GM12878 (cell line): ENCODE results near the gene RPL22. TPM values are rescaled to one million over a fixed set of nuclear protein-coding genes. Genes with fewer than 3 reads are reported as not detected.

Experiments used
- CBFB ChIP-seq: IDR thresholded peaks from 2 replicates; pipeline ENCODE4 v1.6.1; 2016; ENCODE audit warnings: antibody characterized with exemption, low read depth
- ETV6 ChIP-seq, 2 experiments: fragments of 450-650 bp in 1 of 2; IDR thresholded peaks in 1 of 2; conservative IDR thresholded peaks in 1 of 2; 2 replicates each; pipeline ENCODE4 v1.6.1; 2014; ENCODE audit warnings: antibody characterized with exemption in 1 of 2, borderline replicate concordance in 1 of 2, low read depth in 1 of 2, mild to moderate bottlenecking in 1 of 2, moderate library complexity in 1 of 2
- FOXK2 ChIP-seq: fragments of 450-650 bp; IDR thresholded peaks from 2 replicates; pipeline ENCODE4 v1.6.1; 2017; ENCODE audit warnings: mild to moderate bottlenecking, moderate library complexity
- GATAD2B ChIP-seq: fragments of 450-650 bp; conservative IDR thresholded peaks from 2 replicates; pipeline ENCODE4 v1.6.1; 2017; ENCODE audit warnings: low read depth, mild to moderate bottlenecking, moderate library complexity
- HDGF ChIP-seq: fragments of 450-650 bp; IDR thresholded peaks from 2 replicates; pipeline ENCODE4 v1.6.1; 2016; ENCODE audit warnings: antibody characterized with exemption
- KAT2A ChIP-seq: conservative IDR thresholded peaks from 2 replicates; pipeline ENCODE4 v1.6.1; 2011; ENCODE audit warnings: low read depth, low read length; ENCODE audit not compliant: control insufficient read depth
- MYB ChIP-seq: fragments of 150-350 bp; IDR thresholded peaks from 2 replicates; pipeline ENCODE4 v1.6.1; 2014; ENCODE audit warnings: mild to moderate bottlenecking, low read depth, low read length, borderline replicate concordance
- NFYB ChIP-seq: IDR thresholded peaks from 2 replicates; pipeline ENCODE4 v1.6.1; 2011; ENCODE audit warnings: low read depth, mild to moderate bottlenecking, low read length, improper control_type of control experiment, moderate library complexity; ENCODE audit not compliant: insufficient read depth
- NRF1 ChIP-seq: conservative IDR thresholded peaks from 2 replicates; pipeline ENCODE4 v1.6.1; 2011; ENCODE audit warnings: mild to moderate bottlenecking, low read depth, low read length, improper control_type of control experiment
- PAX5 ChIP-seq: IDR thresholded peaks from 2 replicates; pipeline ENCODE4 v1.6.1; 2011; ENCODE audit warnings: low read depth, low read length, borderline replicate concordance
- PBX3 ChIP-seq: IDR thresholded peaks from 2 replicates; pipeline ENCODE4 v1.6.1; 2011; ENCODE audit warnings: mild to moderate bottlenecking, low read depth, low read length, moderate library complexity; ENCODE audit not compliant: insufficient replicate concordance
- PML ChIP-seq: IDR thresholded peaks from 2 replicates; pipeline ENCODE4 v1.6.1; 2012; ENCODE audit warnings: low read length, inconsistent platforms
- REST ChIP-seq: IDR thresholded peaks from 2 replicates; pipeline ENCODE4 v1.6.1; 2012; ENCODE audit warnings: mild to moderate bottlenecking, low read depth, low read length
- SMAD5 ChIP-seq: IDR thresholded peaks from 2 replicates; pipeline ENCODE4 v1.6.1; 2016; ENCODE audit warnings: antibody characterized with exemption, low read depth
- ZBTB33 ChIP-seq: fragments of 450-650 bp; IDR thresholded peaks from 2 replicates; pipeline ENCODE4 v1.6.1; 2017; ENCODE audit warnings: mild to moderate bottlenecking
- ZNF687 ChIP-seq: fragments of 450-650 bp; IDR thresholded peaks from 2 replicates; pipeline ENCODE4 v1.6.1; 2017; ENCODE audit warnings: mild to moderate bottlenecking, moderate library complexity
- polyA plus RNA-seq, 11 experiments: library from polyadenylated mRNA; depleted of rRNA in 4 of 11; unstranded in 6 of 11; stranded (reverse) in 5 of 11; fragments of >200 nt; fragmentation: Nextera tagmentation in 4 of 11; fragmentation: Illumina TruSeq in 1 of 11; extraction: Ambion mirVana in 4 of 11; extraction: Trizol in 1 of 11; gene quantifications; 1 replicate in 1 of 11; 2 replicates in 10 of 11; pipeline versions ENCODE4 v1.2.1 to v1.2.3, GENCODE V29; 2011 to 2016; ENCODE audit warnings: inconsistent platforms in 2 of 11, missing spikeins in 2 of 11, low read depth in 1 of 11
- total RNA-seq, 4 experiments: library from RNA; depleted of rRNA in 3 of 4; stranded (reverse); fragments of >200 nt in 3 of 4; fragmentation: Illumina TruSeq in 1 of 4; extraction: Trizol in 1 of 4; gene quantifications; 2 replicates each; pipeline versions ENCODE4 v1.2.1 to v1.2.3, GENCODE V29; 2013 to 2021

The RPL22 gene
- total and polyA plus RNA-seq, 10 of the 15 experiments (the other 5 are each of a cell fraction or from before 2014, with no cell fraction given), result 191 to 560 (median 430) TPM

- TF ChIP-seq PML, result no peak; the same call in 1 of the 2 replicates
- no peak for TF ChIP-seq KAT2A
- no peak for TF ChIP-seq CBFB
- no peak for TF ChIP-seq REST
- peak; percentile 39; the same call in 1 of the 2 replicates for TF ChIP-seq ZNF687
- TF ChIP-seq PAX5, result no peak
- no peak for TF ChIP-seq PBX3
- no peak for TF ChIP-seq HDGF
- TF ChIP-seq FOXK2, result no peak
- no peak for TF ChIP-seq ZBTB33
- no peak for TF ChIP-seq ETV6 (conservative IDR thresholded peaks at IDR 0.05 in 1 of 2, IDR thresholded peaks at IDR 0.05 in 1 of 2; ENCODE audit: borderline replicate concordance in 1 of 2, low read depth in 1 of 2)
- no peak for TF ChIP-seq MYB
- peak; percentile 87 for TF ChIP-seq GATAD2B
- TF ChIP-seq NRF1, result no peak
- TF ChIP-seq NFYB, result no peak
- 0 out of 2 replicates have a peak, but pooled peaks have one; percentile 39 for TF ChIP-seq SMAD5
Measured at GRCh38 chr1:6205849-6206519, 6.6 kb upstream of the RPL22 start, which contains the start of gene RNF207 (continued).
